T-helper 22 cell (primary cell): ENCODE results near the gene EML6.
A peak's percentile ranks its signal among the peaks of the same experiment; 100 is the strongest.
"Not testable (repeated sequence)": the region's sequence is repeated elsewhere in the genome, so short reads cannot be mapped to it uniquely, and the experiment has no call there.

ENCODE experiments used
- DNase-seq: peaks from one replicate; pipeline ENCODE4 v3.0.0-alpha.2; 2020; ENCODE audit warnings: low read depth

The EML6 gene

GRCh38 chr2:54723131-54723995 is at the start of gene EML6:
TSS of gene EML6 (plus strand) at chr2:54723662. CDS start at chr2:54725062, 1,400 bp downstream.
- peak; percentile 99 for DNase-seq

GRCh38 chr2:54675281-54675680 is 48.2 kb upstream of the EML6 start:
- no peak for DNase-seq

GRCh38 chr2:54675738-54676137 is 47.7 kb upstream of the EML6 start:
- DNase-seq: no peak

GRCh38 chr2:54676656-54677055 is 46.8 kb upstream of the EML6 start:
- no peak for DNase-seq

- DNase-seq: no peak
Observed at GRCh38 chr2:54677476-54678265, 45.8 kb upstream of the EML6 start.

- DNase-seq: no peak
Observed at GRCh38 chr2:54678719-54679118, 44.7 kb upstream of the EML6 start.

GRCh38 chr2:54680397-54681041 is 42.9 kb upstream of the EML6 start:
- no peak for DNase-seq

- DNase-seq: no peak
Observed at GRCh38 chr2:54681416-54681815, 42.0 kb upstream of the EML6 start.

GRCh38 chr2:54683596-54683995 is 39.9 kb upstream of the EML6 start:
- DNase-seq: no peak

- no peak for DNase-seq
Observed at GRCh38 chr2:54685263-54685775, 38.1 kb upstream of the EML6 start.

- DNase-seq: no peak
Observed at GRCh38 chr2:54687595-54688152, 35.8 kb upstream of the EML6 start.

GRCh38 chr2:54691445-54692135 is 31.9 kb upstream of the EML6 start:
- no peak for DNase-seq

- no peak for DNase-seq
Observed at GRCh38 chr2:54692556-54692955, 30.9 kb upstream of the EML6 start.

- no peak for DNase-seq
Observed at GRCh38 chr2:54695378-54695777, 28.1 kb upstream of the EML6 start.

- no peak for DNase-seq
Observed at GRCh38 chr2:54697934-54698333, 25.5 kb upstream of the EML6 start.

- DNase-seq: not testable (repeated sequence)
Observed at GRCh38 chr2:54698926-54699325, 24.5 kb upstream of the EML6 start.

- DNase-seq: no peak
Observed at GRCh38 chr2:54699665-54700064, 23.8 kb upstream of the EML6 start.

- DNase-seq: no peak
Observed at GRCh38 chr2:54701029-54701428, 22.4 kb upstream of the EML6 start.

GRCh38 chr2:54704238-54704637 is 19.2 kb upstream of the EML6 start:
- no peak for DNase-seq

- no peak for DNase-seq
Observed at GRCh38 chr2:54704688-54705605, 18.5 kb upstream of the EML6 start.
